ENCODE data around the gene TEPSIN.

The TEPSIN gene

GRCh38 chr17:81249223-81250040, 10.6 kb upstream of the TEPSIN start:
- no peak for DNase-seq

- no peak for DNase-seq
These were observed 9.8 kb upstream of the TEPSIN start for GRCh38 chr17:81248649-81249048.

GRCh38 chr17:81247339-81247990, 8.6 kb upstream of the TEPSIN start:
- DNase-seq: no peak

GRCh38 chr17:81246679-81247338, 8.0 kb upstream of the TEPSIN start:
- DNase-seq: no peak

- no peak for DNase-seq
These were observed 7.5 kb upstream of the TEPSIN start for GRCh38 chr17:81246343-81246670.

GRCh38 chr17:81245665-81246342, 6.9 kb upstream of the TEPSIN start:
- DNase-seq: no peak

- no peak for DNase-seq
These were observed 6.3 kb upstream of the TEPSIN start for GRCh38 chr17:81245024-81245664.

GRCh38 chr17:81244358-81245023, 5.6 kb upstream of the TEPSIN start:
- no peak for DNase-seq

GRCh38 chr17:81243333-81243664, 4.4 kb upstream of the TEPSIN start:
- no peak for DNase-seq

- no peak for DNase-seq
These were observed 3.8 kb upstream of the TEPSIN start for GRCh38 chr17:81242421-81243332.

- DNase-seq: peak; percentile 16
These were observed 3.0 kb upstream of the TEPSIN start for GRCh38 chr17:81241648-81242420.

- DNase-seq: no peak
These were observed 2.3 kb upstream of the TEPSIN start for GRCh38 chr17:81241203-81241602.

GRCh38 chr17:81240761-81241160, 1.9 kb upstream of the TEPSIN start:
- no peak for DNase-seq

GRCh38 chr17:81239714-81240555, 1.1 kb upstream of the TEPSIN start:
- DNase-seq: peak; percentile 9

- DNase-seq: no peak
These were observed 403 bp downstream of the TEPSIN start for GRCh38 chr17:81238490-81238814.

GRCh38 chr17:81237591-81238489, 1.0 kb downstream of the TEPSIN start:
- no peak for DNase-seq

GRCh38 chr17:81236784-81237183, 2.1 kb downstream of the TEPSIN start:
- no peak for DNase-seq

- DNase-seq: no peak
These were observed 2.8 kb downstream of the TEPSIN start for GRCh38 chr17:81235822-81236740.

Data from NCI-H774 (cell line).